H1 (cell line): ENCODE measurements around the gene CEP104. TPM values are rescaled to one million over a fixed set of nuclear protein-coding genes. Genes with fewer than 3 reads are reported as not detected.

ENCODE experiments used
- CTCF ChIA-PET: fragments of 300-600 bp; sonication (Branson Sonifier 250); formaldehyde crosslinking; loops from one replicate; lab custom pipeline; 2021; ENCODE audit not compliant: partially characterized antibody; lab: Charles Lee
- POLR2A ChIA-PET: fragments of 300-600 bp; sonication (Branson Sonifier 250); formaldehyde crosslinking; loops from one replicate; lab custom pipeline; 2021; ENCODE audit warnings: inconsistent platforms; ENCODE audit not compliant: partially characterized antibody; lab: Charles Lee
- DNase-seq, 2 experiments: peaks; one replicate each; pipeline versions ENCODE4 v3.0.0 to v3.0.0-alpha.2; 2010 to 2022; ENCODE audit warnings: low spot score in 2 of 2, low read depth in 1 of 2, mixed read lengths in 1 of 2
- FAIRE-seq: peaks from 2 replicates; lab custom pipeline; 2011; peaks lifted over from hg19 to GRCh38; lab: Jason Lieb, UNC
- H2AFZ ChIP-seq: 2 replicates; pipeline ENCODE4 v1.8.1; 2012; ENCODE audit warnings: low read length, inconsistent platforms
- H2AK5ac ChIP-seq: 2 replicates; pipeline ENCODE4 v1.6.1; 2013; ENCODE audit warnings: low read depth, low read length
- H2BK120ac ChIP-seq: replicated peaks from 2 replicates; pipeline ENCODE3; 2013; ENCODE audit warnings: low read depth, low read length, inconsistent platforms
- H2BK12ac ChIP-seq: 2 replicates; pipeline ENCODE4 v1.6.1; 2013; ENCODE audit warnings: low read depth, low read length
- H2BK15ac ChIP-seq: 2 replicates; pipeline ENCODE4 v1.6.1; 2013; ENCODE audit warnings: low read length
- H2BK20ac ChIP-seq: 2 replicates; pipeline ENCODE4 v1.6.1; 2013; ENCODE audit warnings: low read length
- H2BK5ac ChIP-seq: 2 replicates; pipeline ENCODE4 v1.6.1; 2013; ENCODE audit warnings: low read depth, low read length
- H3K14ac ChIP-seq: 2 replicates; pipeline ENCODE4 v1.6.1; 2013; ENCODE audit warnings: inconsistent platforms; ENCODE audit not compliant: insufficient read length
- H3K18ac ChIP-seq: 2 replicates; pipeline ENCODE4 v1.6.1; 2013; ENCODE audit warnings: low read length; ENCODE audit errors: extremely low read depth
- H3K23ac ChIP-seq: 2 replicates; pipeline ENCODE4 v1.6.1; 2013; ENCODE audit warnings: inconsistent platforms; ENCODE audit not compliant: insufficient read length
- H3K23me2 ChIP-seq: 2 replicates; pipeline ENCODE4 v1.6.1; 2013; ENCODE audit warnings: low read depth, low read length
- H3K27ac ChIP-seq: 2 replicates; pipeline ENCODE4 v1.6.1; 2011; ENCODE audit warnings: low read depth, low read length, inconsistent platforms
- H3K27me3 ChIP-seq, 4 experiments: replicated peaks in 1 of 4; 1 replicate in 1 of 4; 2 replicates in 3 of 4; pipeline versions ENCODE4 v1.6.1 to v1.8.1; 2011 to 2013; ENCODE audit warnings: low read length in 3 of 4, mild to moderate bottlenecking in 3 of 4, inconsistent platforms in 2 of 4, mixed read lengths in 2 of 4, moderate library complexity in 1 of 4; ENCODE audit not compliant: control insufficient read depth in 3 of 4, insufficient read depth in 3 of 4; ENCODE audit errors: extremely low read depth in 1 of 4
- H3K36me3 ChIP-seq, 4 experiments: 2 replicates each; pipeline versions ENCODE4 v1.6.1 to v1.8.1; 2011 to 2013; ENCODE audit warnings: mild to moderate bottlenecking in 4 of 4, low read length in 3 of 4, moderate library complexity in 2 of 4, control low read depth in 1 of 4, inconsistent platforms in 1 of 4; ENCODE audit not compliant: insufficient read depth in 4 of 4, control insufficient read depth in 2 of 4
- H3K4ac ChIP-seq: replicated peaks from 2 replicates; pipeline ENCODE3; 2013; ENCODE audit warnings: low read length, low read depth, mixed read lengths, inconsistent platforms; ENCODE audit not compliant: insufficient read length
- H3K4me1 ChIP-seq, 4 experiments: replicated peaks in 1 of 4; 1 replicate in 1 of 4; 2 replicates in 3 of 4; pipeline versions ENCODE4 v1.6.1 to v1.8.1; 2011 to 2013; ENCODE audit warnings: low read length in 3 of 4, inconsistent platforms in 2 of 4, mixed read lengths in 1 of 4; ENCODE audit not compliant: insufficient read depth in 4 of 4, control insufficient read depth in 3 of 4
- H3K4me2 ChIP-seq, 2 experiments: 2 replicates each; pipeline versions ENCODE4 v1.6.1 to v1.8.1; 2011 to 2013; ENCODE audit warnings: low read depth in 2 of 2, low read length in 2 of 2, control low read depth in 1 of 2, inconsistent platforms in 1 of 2, mild to moderate bottlenecking in 1 of 2; ENCODE audit not compliant: insufficient read depth in 1 of 2
- H3K4me3 ChIP-seq, 4 experiments: fragments of 200-600, 300-600 bp in 1 of 4; sonication (generic), shearing (Covaris generic), sonication (Bioruptor Twin) in 1 of 4; 2 replicates each; pipeline versions ENCODE4 v1.5.1 to v1.8.1; 2011 to 2016; ENCODE audit warnings: low read length in 4 of 4, low read depth in 3 of 4, control low read depth in 2 of 4, inconsistent platforms in 2 of 4, mild to moderate bottlenecking in 2 of 4, mixed read lengths in 1 of 4, moderate library complexity in 1 of 4; ENCODE audit not compliant: insufficient read depth in 2 of 4; ENCODE audit errors: extremely low read depth in 1 of 4
- H3K56ac ChIP-seq: replicated peaks from 2 replicates; pipeline ENCODE3; 2013; ENCODE audit warnings: low read depth, mild to moderate bottlenecking, mixed read lengths, low read length, inconsistent platforms; ENCODE audit not compliant: insufficient read length
- H3K79me1 ChIP-seq: 2 replicates; pipeline ENCODE4 v1.6.1; 2013; ENCODE audit warnings: low read depth, low read length, control low read depth
- H3K79me2 ChIP-seq, 2 experiments: 2 replicates each; pipeline versions ENCODE4 v1.6.1 to v1.8.1; 2012 to 2013; ENCODE audit warnings: low read length in 2 of 2, mild to moderate bottlenecking in 2 of 2, inconsistent platforms in 1 of 2; ENCODE audit not compliant: insufficient read depth in 2 of 2, control insufficient read depth in 1 of 2
- H3K9ac ChIP-seq, 4 experiments: replicated peaks in 1 of 4; 1 replicate in 1 of 4; 2 replicates in 3 of 4; pipeline versions ENCODE4 v1.6.1 to v1.8.1; 2011 to 2013; ENCODE audit warnings: low read depth in 3 of 4, low read length in 3 of 4, control low read depth in 2 of 4, mild to moderate bottlenecking in 2 of 4, moderate library complexity in 2 of 4, inconsistent platforms in 1 of 4; ENCODE audit errors: extremely low read depth in 1 of 4
- H3K9me3 ChIP-seq, 2 experiments: 2 replicates each; pipeline versions ENCODE4 v1.6.1 to v1.8.1; 2012 to 2013; ENCODE audit warnings: mild to moderate bottlenecking in 2 of 2, moderate library complexity in 2 of 2, control low read depth in 1 of 2, inconsistent platforms in 1 of 2, low read depth in 1 of 2, low read length in 1 of 2, mixed read lengths in 1 of 2; ENCODE audit not compliant: insufficient read depth in 2 of 2
- H4K20me1 ChIP-seq, 2 experiments: replicated peaks in 1 of 2; 2 replicates each; pipeline versions ENCODE3 to v1.8.1; 2011 to 2013; ENCODE audit warnings: inconsistent platforms in 2 of 2, low read length in 2 of 2, mild to moderate bottlenecking in 1 of 2; ENCODE audit not compliant: insufficient read depth in 2 of 2, control insufficient read depth in 1 of 2
- H4K5ac ChIP-seq: 2 replicates; pipeline ENCODE4 v1.6.1; 2013; ENCODE audit warnings: low read length, low read depth, mixed read lengths, inconsistent platforms; ENCODE audit not compliant: insufficient read length
- H4K8ac ChIP-seq: 2 replicates; pipeline ENCODE4 v1.8.0; 2013; ENCODE audit warnings: mild to moderate bottlenecking, moderate library complexity, low read length, inconsistent platforms; ENCODE audit not compliant: insufficient read depth; ENCODE audit errors: extremely low read depth
- H4K91ac ChIP-seq: replicated peaks from 2 replicates; pipeline ENCODE3; 2013; ENCODE audit warnings: low read length, mixed read lengths, inconsistent platforms; ENCODE audit not compliant: insufficient read length
- ASH2L ChIP-seq: fragments of 200-600, 300-600 bp; sonication (generic); IDR thresholded peaks from one replicate; pipeline ENCODE4 v1.7.1; 2017; ENCODE audit warnings: low read length
- CEBPB ChIP-seq: IDR thresholded peaks from 2 replicates; pipeline ENCODE4 v1.6.1; 2012; ENCODE audit warnings: low read depth, low read length
- CHD2 ChIP-seq: IDR thresholded peaks from 2 replicates; pipeline ENCODE4 v1.6.1; 2012; ENCODE audit warnings: low read length, improper control_type of control experiment
- EP300 ChIP-seq, 2 experiments: IDR thresholded peaks; 1 replicate in 1 of 2; 2 replicates in 1 of 2; pipeline ENCODE4 v1.6.1; 2011 to 2012; ENCODE audit warnings: low read depth in 2 of 2, low read length in 2 of 2, mild to moderate bottlenecking in 2 of 2, borderline replicate concordance in 1 of 2, inconsistent platforms in 1 of 2, moderate library complexity in 1 of 2
- HDAC2 ChIP-seq, 2 experiments: fragments of 300-600 bp in 1 of 2; sonication (generic) in 1 of 2; IDR thresholded peaks; 2 replicates each; pipeline ENCODE4 v1.6.1; 2011 to 2012; ENCODE audit warnings: low read depth in 2 of 2, low read length in 2 of 2, mild to moderate bottlenecking in 2 of 2, moderate library complexity in 2 of 2, borderline replicate concordance in 1 of 2, inconsistent platforms in 1 of 2
- HDAC6 ChIP-seq: IDR thresholded peaks from one replicate; pipeline ENCODE4 v1.7.1; 2012; ENCODE audit warnings: low read depth, mild to moderate bottlenecking, inconsistent platforms, low read length, moderate library complexity
- NANOG ChIP-seq: IDR thresholded peaks from 2 replicates; pipeline ENCODE4 v1.6.1; 2011; ENCODE audit warnings: low read length, low read depth, mild to moderate bottlenecking, inconsistent platforms; ENCODE audit not compliant: insufficient read depth, poor library complexity, severe bottlenecking
- POLR2AphosphoS5 ChIP-seq: IDR thresholded peaks from 2 replicates; pipeline ENCODE4 v1.6.1; 2011; ENCODE audit warnings: low read depth, low read length
- POU5F1 ChIP-seq: IDR thresholded peaks from 2 replicates; pipeline ENCODE4 v1.6.1; 2011; ENCODE audit warnings: low read depth, mild to moderate bottlenecking, low read length, moderate library complexity
- RFX5 ChIP-seq: IDR thresholded peaks from 2 replicates; pipeline ENCODE4 v1.6.1; 2011; ENCODE audit warnings: low read depth, low read length, improper control_type of control experiment, borderline replicate concordance
- RXRA ChIP-seq: IDR thresholded peaks from 2 replicates; pipeline ENCODE4 v1.6.1; 2011; ENCODE audit warnings: low read depth, mild to moderate bottlenecking, low read length, moderate library complexity; ENCODE audit not compliant: insufficient read depth
- SRF ChIP-seq: IDR thresholded peaks from 2 replicates; pipeline ENCODE4 v1.6.1; 2011; ENCODE audit warnings: mild to moderate bottlenecking, low read depth, low read length, moderate library complexity
- TAF7 ChIP-seq: optimal IDR thresholded peaks from 2 replicates; pipeline ENCODE3; 2011; ENCODE audit warnings: low read depth, mild to moderate bottlenecking, inconsistent platforms, low read length, moderate library complexity, borderline replicate concordance
- WGBS, 2 experiments: shearing (Covaris generic) in 1 of 2; methylation state at CpG; one replicate each; pipeline versions ENCODE4 v1.1.6 to v1.1.7; 2013 to 2015; ENCODE audit warnings: low lambda C conversion rate in 2 of 2, mixed read lengths in 2 of 2, inconsistent platforms in 1 of 2, low coverage in 1 of 2, missing lambda C conversion rate in 1 of 2; ENCODE audit not compliant: insufficient replicate concordance in 2 of 2, insufficient coverage in 1 of 2, insufficient read length in 1 of 2; ENCODE audit errors: extremely low coverage in 1 of 2, missing lambda C conversion rate in 1 of 2; 5-methylcytosine and 5-hydroxymethylcytosine counted together
- polyA plus RNA-seq, 7 experiments: library from polyadenylated mRNA; depleted of rRNA in 3 of 7; stranded (reverse) in 5 of 7; unstranded in 2 of 7; fragments of >200 nt in 5 of 7; fragments of 200-250 nt in 2 of 7; gene quantifications; 1 replicate in 5 of 7; 2 replicates in 1 of 7; 4 replicates in 1 of 7; pipeline versions ENCODE4 v1.2.1 to v1.2.3, GENCODE V29; 2011 to 2013; ENCODE audit warnings: missing spikeins in 2 of 7, mixed read lengths in 2 of 7
- total RNA-seq: library from RNA; stranded (reverse); fragmentation: NEBNext Ultra II Directional; extraction: Animal tissue kit (Norgen Biotek cat#: 25700); gene quantifications from 2 replicates; pipeline ENCODE4 v1.2.1, GENCODE V29; 2021
- TF ChIP-seq, protein P1 (sequence below): IDR thresholded peaks from 2 replicates; pipeline ENCODE4 v1.6.1; 2012; ENCODE audit warnings: inconsistent platforms

CEP104 gene
- total and polyA plus RNA-seq, 2 of the 8 experiments (the other 6 are each of a cell fraction or from before 2014, with no cell fraction given) = 8.0 to 43.9 TPM

DNA sequence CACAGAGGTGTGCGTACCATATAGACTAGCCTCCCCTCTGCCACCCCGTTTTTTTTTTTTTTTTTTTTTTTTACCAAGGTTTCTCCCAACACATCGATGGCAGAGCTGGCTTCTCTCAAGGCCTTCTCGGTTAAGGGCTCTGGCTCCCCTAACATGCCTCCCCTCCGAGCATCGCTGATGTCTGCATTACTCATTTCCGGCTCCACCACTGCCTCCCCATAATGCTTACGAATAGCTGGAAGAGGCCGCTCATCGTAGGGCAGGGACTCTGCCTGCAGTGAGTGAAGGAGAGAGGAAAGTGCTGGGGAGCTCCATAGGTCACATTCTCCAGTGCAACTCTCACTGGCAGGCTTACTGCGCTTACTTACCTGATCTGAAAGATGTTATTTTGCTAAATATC, 20.6 kb downstream of the CEP104 start:
- no peak overlapping the region for H2AK5ac ChIP-seq
- no peaks in the 10 kb centered on the region for H3K27me3 ChIP-seq
- H3K23me2 ChIP-seq = no peaks in the 10 kb centered on the region
- H2BK15ac ChIP-seq = no peak overlapping the region
- no peak overlapping the region for H2BK120ac ChIP-seq
- H2AFZ ChIP-seq = no peak overlapping the region
- POLR2A ChIA-PET = interaction anchor here (0.7 kb wide), 1 partner anchor 102 kb away, joined by 3 read pairs; no protein-coding TSS in a partner anchor
- H3K79me2 ChIP-seq = no peaks in the 10 kb centered on the region
- H3K4me3 ChIP-seq = no peak overlapping the region
- no peak overlapping the region for H3K14ac ChIP-seq
- H4K5ac ChIP-seq = no peak overlapping the region
- no peak overlapping the region for H3K27ac ChIP-seq
- H2BK5ac ChIP-seq = no peak overlapping the region
- CTCF ChIA-PET = no interaction called here
- H4K8ac ChIP-seq = no peak overlapping the region; the same call in 1 of the 2 replicates
- DNase-seq (no peak), FAIRE-seq (no peak)
- H2BK20ac ChIP-seq = no peak overlapping the region
- H4K91ac ChIP-seq = no peak overlapping the region
- H3K23ac ChIP-seq = no peak overlapping the region
- no peak overlapping the region for H3K9ac ChIP-seq
- WGBS, 2 experiments = 93% methylated on average over 11 of the region's 11 CpGs; no CpG with 5 or more reads in 1 of the 2 experiments
- no peaks in the 10 kb centered on the region for H3K79me1 ChIP-seq
- no peak overlapping the region for H3K56ac ChIP-seq
- peaks cover 3 to 35% (median 13%) of the 10 kb centered on the region in 4 experiments; a peak in 6 of 8 replicates for H3K36me3 ChIP-seq
- no peak overlapping the region for H3K4me2 ChIP-seq
- no peak overlapping the region for H3K4ac ChIP-seq
- H3K18ac ChIP-seq = no peak overlapping the region
- peaks cover 0 to 2% of the 10 kb centered on the region in 2 experiments for H4K20me1 ChIP-seq
- no peak overlapping the region for H2BK12ac ChIP-seq
- H3K4me1 ChIP-seq = no peaks in the 10 kb centered on the region
- peaks cover 0 to 6% of the 10 kb centered on the region in 2 experiments; a peak in 2 of 4 replicates for H3K9me3 ChIP-seq
- TF ChIP-seq NANOG (no peak), EP300 (IDR thresholded peaks at IDR 0.05; ENCODE audit: borderline replicate concordance in 1 of 2, low read depth in 2 of 2, low read length in 2 of 2) (no peak), HDAC2 (IDR thresholded peaks at IDR 0.05; ENCODE audit: borderline replicate concordance in 1 of 2, low read depth in 2 of 2, low read length in 2 of 2) (no peak), SRF (no peak), POLR2AphosphoS5 (no peak), CEBPB (no peak), TAF7 (no peak), ASH2L (no peak), RFX5 (no peak), CHD2 (no peak), HDAC6 (no peak), POU5F1 (no peak), RXRA (no peak)
- TF ChIP-seq, protein P1, sequence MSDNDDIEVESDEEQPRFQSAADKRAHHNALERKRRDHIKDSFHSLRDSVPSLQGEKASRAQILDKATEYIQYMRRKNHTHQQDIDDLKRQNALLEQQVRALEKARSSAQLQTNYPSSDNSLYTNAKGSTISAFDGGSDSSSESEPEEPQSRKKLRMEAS = no peak
